Upper lobe of right lung (tissue), 1 donor: ENCODE measurements around the gene AFAP1L2. TPM values are rescaled to one million over a fixed set of nuclear protein-coding genes. Genes with fewer than 3 reads are reported as not detected.

Experiments
- ATAC-seq: fragments of 200-7000 bp; cut with Tn5 transposase; one replicate; pipeline ENCODE4 v1.9.1; 2020; ENCODE audit warnings: mild to moderate bottlenecking, moderate library complexity
- DNase-seq: peaks from one replicate; pipeline ENCODE4 v3.0.0-alpha.2; 2020
- H3K27ac ChIP-seq: fragments of 200-600 bp; one replicate; pipeline ENCODE4 v1.8.0; 2022
- H3K27me3 ChIP-seq: fragments of 200-600 bp; one replicate; pipeline ENCODE4 v1.8.0; 2022; ENCODE audit warnings: mild to moderate bottlenecking
- H3K36me3 ChIP-seq: fragments of 200-600 bp; one replicate; pipeline ENCODE4 v1.8.0; 2022
- H3K4me1 ChIP-seq: fragments of 200-600 bp; one replicate; pipeline ENCODE4 v1.8.0; 2022
- H3K4me3 ChIP-seq: fragments of 200-600 bp; one replicate; pipeline ENCODE4 v1.8.0; 2022; ENCODE audit warnings: mild to moderate bottlenecking
- H3K9me3 ChIP-seq: fragments of 200-600 bp; one replicate; pipeline ENCODE4 v1.8.0; 2022
- intact Hi-C: fragments of 100-400 bp; cut with DNase I; formaldehyde crosslinking; loops from one replicate; pipeline ENCODE4 v1.11.0; 2022
- long read RNA-seq: library from polyadenylated mRNA; unstranded; transcript quantifications from one replicate; pipeline ENCODE4 v2.0.0, GENCODE V29; 2021
- total RNA-seq: library from RNA; stranded (reverse); fragmentation: NEBNext Ultra II Directional; extraction: Animal tissue kit (Norgen Biotek cat#: 25700); gene quantifications from one replicate; pipeline ENCODE4 v1.2.1, GENCODE V29; 2021
- TF ChIP-seq, protein P1 (sequence below): fragments of 200-600 bp; IDR thresholded peaks from one replicate; pipeline ENCODE4 v1.8.0; 2022; ENCODE audit warnings: antibody characterized with exemption
- donor health status: DM: no; HTN: yes; CAD: no; lungs with severe emphysema.

Gene AFAP1L2, protein sequence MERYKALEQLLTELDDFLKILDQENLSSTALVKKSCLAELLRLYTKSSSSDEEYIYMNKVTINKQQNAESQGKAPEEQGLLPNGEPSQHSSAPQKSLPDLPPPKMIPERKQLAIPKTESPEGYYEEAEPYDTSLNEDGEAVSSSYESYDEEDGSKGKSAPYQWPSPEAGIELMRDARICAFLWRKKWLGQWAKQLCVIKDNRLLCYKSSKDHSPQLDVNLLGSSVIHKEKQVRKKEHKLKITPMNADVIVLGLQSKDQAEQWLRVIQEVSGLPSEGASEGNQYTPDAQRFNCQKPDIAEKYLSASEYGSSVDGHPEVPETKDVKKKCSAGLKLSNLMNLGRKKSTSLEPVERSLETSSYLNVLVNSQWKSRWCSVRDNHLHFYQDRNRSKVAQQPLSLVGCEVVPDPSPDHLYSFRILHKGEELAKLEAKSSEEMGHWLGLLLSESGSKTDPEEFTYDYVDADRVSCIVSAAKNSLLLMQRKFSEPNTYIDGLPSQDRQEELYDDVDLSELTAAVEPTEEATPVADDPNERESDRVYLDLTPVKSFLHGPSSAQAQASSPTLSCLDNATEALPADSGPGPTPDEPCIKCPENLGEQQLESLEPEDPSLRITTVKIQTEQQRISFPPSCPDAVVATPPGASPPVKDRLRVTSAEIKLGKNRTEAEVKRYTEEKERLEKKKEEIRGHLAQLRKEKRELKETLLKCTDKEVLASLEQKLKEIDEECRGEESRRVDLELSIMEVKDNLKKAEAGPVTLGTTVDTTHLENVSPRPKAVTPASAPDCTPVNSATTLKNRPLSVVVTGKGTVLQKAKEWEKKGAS
- 10.1 TPM for total RNA-seq
- long read RNA-seq, transcript AFAP1L2-201 (19 exons, 3,705 nt) = major isoform, 9 of 24 reads
- long read RNA-seq, transcript AFAP1L2-202 (19 exons, 3,964 nt) = minor isoform, 5 of 24 reads
- long read RNA-seq, partial matches to known transcripts = 3 of 24 reads
- long read RNA-seq, other reads (novel, unspliced or antisense) = 7 of 24 reads

DNA sequence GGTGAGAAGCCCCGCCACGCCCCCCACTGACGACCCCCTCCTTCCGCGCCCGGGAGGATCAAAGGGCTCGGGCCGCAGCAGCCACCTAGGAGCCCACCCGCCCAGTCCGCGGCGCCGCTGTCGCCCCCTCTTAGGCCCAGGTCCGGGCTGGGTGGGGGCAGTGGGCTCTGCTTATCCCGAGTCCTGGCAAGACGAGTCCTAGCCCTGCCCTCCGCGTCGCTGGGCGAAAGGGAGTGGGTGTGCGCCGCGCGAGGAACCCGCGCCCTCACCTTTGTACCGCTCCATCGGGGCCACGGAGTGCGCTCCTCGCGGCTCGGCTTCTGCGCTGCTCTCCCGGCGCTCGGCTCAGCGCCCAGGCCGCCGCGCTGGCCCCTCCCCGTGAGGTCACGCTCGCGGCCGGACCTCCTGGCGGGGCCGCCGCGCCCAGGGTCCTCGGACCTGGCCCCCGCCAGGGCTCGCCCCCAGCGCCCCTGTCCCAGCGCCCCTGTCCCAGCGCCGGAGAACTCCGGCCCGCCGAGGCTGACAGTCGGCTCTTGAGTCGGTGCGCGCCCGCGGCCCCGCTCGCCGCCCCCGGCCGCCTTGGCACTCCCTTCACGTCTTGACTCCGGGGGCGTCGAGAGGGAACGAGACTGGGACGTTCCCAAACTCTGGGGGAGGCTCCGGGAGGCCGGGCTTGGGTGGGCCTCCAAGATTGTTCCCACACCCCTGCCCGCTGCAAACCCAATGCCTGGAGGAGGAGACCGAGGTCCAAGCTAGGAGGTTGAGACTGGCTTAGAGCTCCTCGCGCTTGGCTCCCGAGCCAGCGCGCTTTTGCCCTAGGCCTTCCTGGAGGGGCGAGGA, at the start of gene AFAP1L2:
AFAP1L2 (minus strand) TSS at position 332 of the 840 bp plus-strand sequence; CDS start at position 285, 47 bp downstream.
- Histone ChIP-seq H3K36me3 (no peaks in the 10 kb centered on the region), H3K9me3 (no peaks in the 10 kb centered on the region), H3K27me3 (peaks cover 14% of the 10 kb centered on the region), H3K27ac (no peak within 1 kb of the TSS), H3K4me1 (peaks cover 20% of the 10 kb centered on the region), H3K4me3 (peak within 1 kb of the TSS; percentile 48)
- TF ChIP-seq, protein P1, sequence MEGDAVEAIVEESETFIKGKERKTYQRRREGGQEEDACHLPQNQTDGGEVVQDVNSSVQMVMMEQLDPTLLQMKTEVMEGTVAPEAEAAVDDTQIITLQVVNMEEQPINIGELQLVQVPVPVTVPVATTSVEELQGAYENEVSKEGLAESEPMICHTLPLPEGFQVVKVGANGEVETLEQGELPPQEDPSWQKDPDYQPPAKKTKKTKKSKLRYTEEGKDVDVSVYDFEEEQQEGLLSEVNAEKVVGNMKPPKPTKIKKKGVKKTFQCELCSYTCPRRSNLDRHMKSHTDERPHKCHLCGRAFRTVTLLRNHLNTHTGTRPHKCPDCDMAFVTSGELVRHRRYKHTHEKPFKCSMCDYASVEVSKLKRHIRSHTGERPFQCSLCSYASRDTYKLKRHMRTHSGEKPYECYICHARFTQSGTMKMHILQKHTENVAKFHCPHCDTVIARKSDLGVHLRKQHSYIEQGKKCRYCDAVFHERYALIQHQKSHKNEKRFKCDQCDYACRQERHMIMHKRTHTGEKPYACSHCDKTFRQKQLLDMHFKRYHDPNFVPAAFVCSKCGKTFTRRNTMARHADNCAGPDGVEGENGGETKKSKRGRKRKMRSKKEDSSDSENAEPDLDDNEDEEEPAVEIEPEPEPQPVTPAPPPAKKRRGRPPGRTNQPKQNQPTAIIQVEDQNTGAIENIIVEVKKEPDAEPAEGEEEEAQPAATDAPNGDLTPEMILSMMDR = no peak
- DNase-seq (no peak), ATAC-seq (peak; percentile 80)
- intact Hi-C loops = no loop called here

DNA sequence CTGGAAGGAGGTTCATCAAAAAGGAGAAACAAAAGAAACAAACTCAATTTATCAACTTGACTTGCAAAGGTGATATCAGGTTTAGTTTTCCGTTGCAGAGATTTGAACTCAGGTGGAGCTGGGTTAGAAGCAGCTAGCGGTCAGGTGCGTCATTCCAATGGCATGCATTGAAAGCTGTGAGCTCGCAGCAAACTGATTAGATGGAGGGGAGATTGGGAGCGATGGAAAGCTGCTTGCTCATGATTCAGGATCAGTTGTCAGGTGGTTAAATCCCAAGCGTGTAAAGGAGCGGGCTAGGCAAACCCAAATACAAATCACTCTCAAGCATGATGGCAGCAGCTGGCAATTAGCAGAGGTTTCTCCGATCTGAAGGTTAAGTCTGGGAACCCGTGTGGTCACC, 49.3 kb upstream of the AFAP1L2 start:
- no peak overlapping the region for H3K27ac ChIP-seq
- H3K27me3 ChIP-seq = no peaks in the 10 kb centered on the region
- H3K9me3 ChIP-seq = no peaks in the 10 kb centered on the region
- no peak overlapping the region for H3K4me3 ChIP-seq
- no peaks in the 10 kb centered on the region for H3K4me1 ChIP-seq
- no peak for ATAC-seq
- no peak for DNase-seq
- H3K36me3 ChIP-seq = no peaks in the 10 kb centered on the region
- TF ChIP-seq, protein P1 = no peak
- intact Hi-C loops = no loop called here

DNA sequence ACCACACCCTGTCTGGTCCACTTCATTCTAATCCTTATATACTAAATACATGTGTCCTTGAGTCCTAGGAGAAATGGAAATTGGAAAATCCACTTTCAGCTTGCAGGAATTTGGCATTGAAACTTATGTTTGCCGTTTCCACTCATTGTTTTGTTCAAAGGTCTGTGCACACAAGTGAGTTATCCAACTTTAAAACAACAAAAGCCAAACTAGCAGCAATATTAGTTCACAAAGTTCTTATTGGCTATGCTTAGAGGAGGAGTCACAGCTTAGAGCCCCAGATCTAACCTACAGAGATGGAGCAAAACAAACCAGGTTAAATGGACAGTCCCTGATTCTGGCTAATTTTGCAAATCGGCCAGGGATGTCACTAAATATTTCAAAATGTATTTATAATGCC, 44.6 kb upstream of the AFAP1L2 start:
- TF ChIP-seq, protein P1 = no peak
- intact Hi-C loops = no loop called here
- H3K36me3 ChIP-seq = peaks cover 7% of the 10 kb centered on the region
- ATAC-seq (no peak), DNase-seq (no peak)
- H3K4me1 ChIP-seq = no peaks in the 10 kb centered on the region
- H3K9me3 ChIP-seq = no peaks in the 10 kb centered on the region
- no peaks in the 10 kb centered on the region for H3K27me3 ChIP-seq
- no peak overlapping the region for H3K27ac ChIP-seq
- H3K4me3 ChIP-seq = no peak overlapping the region

DNA sequence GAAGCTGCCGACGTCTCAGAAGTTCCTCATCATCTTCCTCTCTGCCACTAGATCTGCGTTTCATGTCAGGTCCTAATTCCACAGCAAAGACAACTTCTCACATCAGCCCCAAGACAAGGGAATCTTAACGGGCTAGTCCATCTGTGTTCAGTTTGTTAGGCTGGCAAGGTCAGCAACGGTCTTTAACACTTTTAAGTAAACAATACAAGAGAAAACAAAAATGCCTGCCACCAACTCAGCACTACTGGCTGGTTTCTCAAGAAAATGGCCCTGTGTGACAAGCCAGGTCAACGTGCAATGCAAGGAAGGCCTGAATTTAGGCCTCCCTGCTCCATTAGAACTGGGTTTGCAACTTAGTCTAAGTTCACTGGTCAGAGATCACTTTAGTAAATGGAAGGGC, 41.0 kb upstream of the AFAP1L2 start:
- H3K27ac ChIP-seq = no peak overlapping the region
- H3K9me3 ChIP-seq = no peaks in the 10 kb centered on the region
- peaks cover 35% of the 10 kb centered on the region for H3K36me3 ChIP-seq
- H3K4me3 ChIP-seq = no peak overlapping the region
- no peak for ATAC-seq
- DNase-seq = no peak
- TF ChIP-seq, protein P1 = no peak
- H3K4me1 ChIP-seq = no peaks in the 10 kb centered on the region
- H3K27me3 ChIP-seq = no peaks in the 10 kb centered on the region
- intact Hi-C loops = no loop called here

DNA sequence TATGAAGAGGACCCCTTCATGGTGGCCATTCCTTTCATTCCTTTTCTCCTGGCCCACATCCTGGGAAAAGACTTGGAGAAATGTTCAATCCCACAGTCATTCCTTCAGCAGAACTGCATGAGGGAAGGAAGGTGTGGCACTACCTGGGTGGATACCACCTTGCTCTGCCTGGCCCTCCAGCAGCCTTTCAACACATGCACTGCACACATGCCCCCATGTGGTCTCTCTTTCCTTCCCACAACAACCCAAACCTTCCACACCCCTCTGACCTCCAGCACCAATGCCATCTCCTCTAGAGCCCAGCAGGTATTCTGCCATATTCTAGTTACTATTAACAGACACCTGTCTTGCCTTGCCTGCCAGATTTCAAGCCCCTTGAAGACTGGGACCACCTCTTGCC, 40.5 kb upstream of the AFAP1L2 start:
- no peak overlapping the region for H3K4me3 ChIP-seq
- no peak overlapping the region for H3K27ac ChIP-seq
- H3K4me1 ChIP-seq = no peaks in the 10 kb centered on the region
- TF ChIP-seq, protein P1 = no peak
- no peaks in the 10 kb centered on the region for H3K27me3 ChIP-seq
- H3K36me3 ChIP-seq = peaks cover 40% of the 10 kb centered on the region
- no peaks in the 10 kb centered on the region for H3K9me3 ChIP-seq
- ATAC-seq (no peak), DNase-seq (no peak)
- intact Hi-C loops = no loop called here
